Stomach (tissue), 9 donors: ENCODE measurements around the gene LRP10. TPM values are rescaled to one million over a fixed set of nuclear protein-coding genes. Genes with fewer than 3 reads are reported as not detected.
A peak's percentile ranks its signal among the peaks of the same experiment; 100 is the strongest.

ENCODE experiments used
- DNase-seq, 2 donors: peaks; one replicate each; pipeline versions ENCODE4 v3.0.0 to v3.0.0-alpha.2; 2013 to 2019
- H3K27ac ChIP-seq, 5 donors: fragments of 200-600 bp in 4 of 5; sonication (generic) in 4 of 5; one replicate each; pipeline ENCODE4 v1.5.1; 2013 to 2019; ENCODE audit warnings: mild to moderate bottlenecking in 1 of 5, moderate library complexity in 1 of 5
- H3K27me3 ChIP-seq, 3 donors: fragments of 200-600 bp; sonication (generic); one replicate each; pipeline ENCODE4 v1.5.1; 2017 to 2019; ENCODE audit warnings: mixed run types in 1 of 3
- H3K36me3 ChIP-seq, 4 donors: fragments of 200-600 bp; sonication (generic); 1 replicate in 3 of 4; 2 replicates in 1 of 4; pipeline ENCODE4 v1.5.1; 2016 to 2019
- H3K4me1 ChIP-seq, 4 donors: fragments of 200-600 bp; sonication (generic); one replicate each; pipeline ENCODE4 v1.5.1; 2016 to 2019
- H3K4me3 ChIP-seq, 4 donors: fragments of 200-600 bp; sonication (generic) in 3 of 4; one replicate each; pipeline ENCODE4 v1.5.1; 2016 to 2019; ENCODE audit warnings: mild to moderate bottlenecking in 1 of 4
- H3K9me3 ChIP-seq, 4 donors: fragments of 200-600 bp; sonication (generic); one replicate each; pipeline ENCODE4 v1.5.1; 2016 to 2019
- EP300 ChIP-seq: sonication (generic); formaldehyde crosslinking; IDR thresholded peaks from one replicate; pipeline ENCODE4 v1.6.1; 2017; ENCODE audit warnings: antibody characterized with exemption
- POLR2A ChIP-seq, 4 donors: fragments of 450-650 bp; IDR thresholded peaks; one replicate each; pipeline ENCODE4 v1.6.1; 2016; ENCODE audit warnings: antibody characterized with exemption in 4 of 4, control low read depth in 2 of 4, mild to moderate bottlenecking in 1 of 4, moderate library complexity in 1 of 4
- POLR2AphosphoS5 ChIP-seq, 3 donors: sonication (generic); formaldehyde crosslinking; IDR thresholded peaks; one replicate each; pipeline ENCODE4 v1.6.1; 2016; ENCODE audit warnings: antibody characterized with exemption in 3 of 3
- WGBS, 5 donors: extraction: QIAGEN DNeasy Blood & Tissue Kit in 3 of 5; methylation state at CpG; one replicate each; pipeline versions ENCODE4 v1.1.5 to v1.1.7; 2013 to 2018; 5-methylcytosine and 5-hydroxymethylcytosine counted together
- intact Hi-C: fragments of 100-400 bp; cut with DNase I; formaldehyde crosslinking; loops from one replicate; pipeline ENCODE4 v1.15.1; 2023; ENCODE audit warnings: low total_unique reads
- polyA plus RNA-seq, 3 donors: library from polyadenylated mRNA; stranded (reverse); fragments of 200-250 nt; gene quantifications; one replicate each; pipeline ENCODE4 v1.2.3, GENCODE V29; 2013
- total RNA-seq, 5 donors: library from RNA; depleted of rRNA; stranded (reverse); fragments of >200 nt; gene quantifications; one replicate each; pipeline versions ENCODE4 v1.1.0 to v1.2.3, GENCODE V29; 2014 to 2016
- TF ChIP-seq, protein P1 (sequence below), 7 experiments: fragments of 450-650 bp in 4 of 7; fragments of 200-600 bp in 3 of 7; sonication (generic) in 3 of 7; IDR thresholded peaks; one replicate each; pipeline ENCODE4 v1.5.1; 2016 to 2019; ENCODE audit warnings: antibody characterized with exemption in 7 of 7, control low read depth in 2 of 7, mild to moderate bottlenecking in 1 of 7
- donor health status: healthy with polysubstance abuse.
- donor health status: Bipolar disorder and iron deficiency.
- donor health status: healthy.

The LRP10 gene
- total and polyA plus RNA-seq, 8 donors: 25.1 to 277 (median 63.6) TPM

DNA sequence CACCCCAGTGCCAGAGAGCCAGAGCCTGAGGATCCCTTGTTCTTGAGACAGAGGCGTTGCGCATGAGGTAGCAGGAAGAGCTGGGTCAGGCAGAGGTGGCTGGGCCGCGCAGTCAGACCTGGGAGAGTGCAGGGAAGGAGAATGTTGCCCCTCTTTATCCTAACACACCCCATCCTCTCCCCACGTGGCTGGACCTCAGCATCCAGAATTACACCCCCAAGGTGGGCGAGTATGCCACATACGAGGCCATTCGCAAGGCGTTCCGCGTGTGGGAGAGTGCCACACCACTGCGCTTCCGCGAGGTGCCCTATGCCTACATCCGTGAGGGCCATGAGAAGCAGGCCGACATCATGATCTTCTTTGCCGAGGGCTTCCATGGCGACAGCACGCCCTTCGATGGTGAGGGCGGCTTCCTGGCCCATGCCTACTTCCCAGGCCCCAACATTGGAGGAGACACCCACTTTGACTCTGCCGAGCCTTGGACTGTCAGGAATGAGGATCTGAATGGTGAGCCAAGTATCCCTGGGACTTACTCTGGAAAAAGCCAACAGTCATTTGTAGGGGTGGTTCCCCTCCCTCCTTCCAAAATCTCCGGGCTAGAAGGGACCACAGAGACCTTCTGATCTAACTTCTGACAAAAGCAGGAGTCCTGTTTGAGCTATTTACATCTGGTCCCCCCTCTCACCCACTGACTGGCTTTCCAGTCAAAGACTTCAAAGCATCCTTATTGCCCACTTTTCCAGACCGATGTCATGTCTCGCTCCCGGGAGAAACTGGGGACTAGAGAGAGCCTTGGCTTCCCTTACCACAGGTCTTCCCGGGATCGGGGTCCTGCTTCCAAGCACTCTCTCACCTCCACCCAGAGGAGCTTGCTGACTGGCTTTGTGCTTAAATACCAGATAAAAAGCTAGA, 29.1 kb upstream of the LRP10 start:
- TF ChIP-seq EP300 (no peak), POLR2A (IDR thresholded peaks at IDR 0.05) (no peak), POLR2AphosphoS5 (IDR thresholded peaks at IDR 0.05) (no peak)
- TF ChIP-seq, protein P1, sequence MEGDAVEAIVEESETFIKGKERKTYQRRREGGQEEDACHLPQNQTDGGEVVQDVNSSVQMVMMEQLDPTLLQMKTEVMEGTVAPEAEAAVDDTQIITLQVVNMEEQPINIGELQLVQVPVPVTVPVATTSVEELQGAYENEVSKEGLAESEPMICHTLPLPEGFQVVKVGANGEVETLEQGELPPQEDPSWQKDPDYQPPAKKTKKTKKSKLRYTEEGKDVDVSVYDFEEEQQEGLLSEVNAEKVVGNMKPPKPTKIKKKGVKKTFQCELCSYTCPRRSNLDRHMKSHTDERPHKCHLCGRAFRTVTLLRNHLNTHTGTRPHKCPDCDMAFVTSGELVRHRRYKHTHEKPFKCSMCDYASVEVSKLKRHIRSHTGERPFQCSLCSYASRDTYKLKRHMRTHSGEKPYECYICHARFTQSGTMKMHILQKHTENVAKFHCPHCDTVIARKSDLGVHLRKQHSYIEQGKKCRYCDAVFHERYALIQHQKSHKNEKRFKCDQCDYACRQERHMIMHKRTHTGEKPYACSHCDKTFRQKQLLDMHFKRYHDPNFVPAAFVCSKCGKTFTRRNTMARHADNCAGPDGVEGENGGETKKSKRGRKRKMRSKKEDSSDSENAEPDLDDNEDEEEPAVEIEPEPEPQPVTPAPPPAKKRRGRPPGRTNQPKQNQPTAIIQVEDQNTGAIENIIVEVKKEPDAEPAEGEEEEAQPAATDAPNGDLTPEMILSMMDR (IDR thresholded peaks at IDR 0.05): no peak
- H3K4me1 ChIP-seq: peaks cover 32 to 85% (median 60%) of the 10 kb centered on the region in 4 donors
- intact Hi-C loops: loop anchor here (10.0 kb wide), 1 partner anchor 288 kb away; no protein-coding TSS in a partner anchor
- DNase-seq: no peak
- H3K27me3 ChIP-seq: no peaks in the 10 kb centered on the region
- peaks cover 61 to 66% (median 64%) of the 10 kb centered on the region in 4 donors for H3K36me3 ChIP-seq
- H3K9me3 ChIP-seq: no peaks in the 10 kb centered on the region
- WGBS, 5 donors: 87 to 92% (median 90%) methylated on average over 27 to 28 of the region's 28 CpGs
- no peak overlapping the region for H3K4me3 ChIP-seq
- peak overlapping the region in 3 of 5 donors; percentile 30 to 96 (median 90) for H3K27ac ChIP-seq

DNA sequence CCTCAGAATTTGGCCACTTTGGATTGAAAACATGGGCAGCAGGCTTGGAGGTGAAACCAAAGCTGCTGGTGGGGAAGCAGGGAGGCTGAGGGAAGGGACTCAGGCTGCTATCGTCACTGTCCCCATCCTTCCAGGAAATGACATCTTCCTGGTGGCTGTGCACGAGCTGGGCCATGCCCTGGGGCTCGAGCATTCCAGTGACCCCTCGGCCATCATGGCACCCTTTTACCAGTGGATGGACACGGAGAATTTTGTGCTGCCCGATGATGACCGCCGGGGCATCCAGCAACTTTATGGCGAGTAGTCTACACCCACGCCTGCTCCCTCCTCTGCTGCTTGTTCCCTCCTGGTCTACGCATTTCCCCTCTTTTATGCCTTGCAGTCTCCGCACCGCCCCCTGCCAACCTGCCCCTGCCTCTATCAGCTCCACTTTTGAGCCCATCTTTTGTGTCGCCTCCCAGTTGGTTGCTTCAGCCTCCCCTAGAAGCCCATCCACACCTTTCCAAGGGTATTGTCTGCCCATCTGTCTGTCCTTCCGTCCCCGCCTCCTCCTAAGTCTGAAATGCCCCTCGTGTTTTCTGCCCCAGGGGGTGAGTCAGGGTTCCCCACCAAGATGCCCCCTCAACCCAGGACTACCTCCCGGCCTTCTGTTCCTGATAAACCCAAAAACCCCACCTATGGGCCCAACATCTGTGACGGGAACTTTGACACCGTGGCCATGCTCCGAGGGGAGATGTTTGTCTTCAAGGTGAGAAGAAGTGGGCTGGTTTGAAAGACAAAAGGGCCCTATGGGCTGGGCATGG, 28.2 kb upstream of the LRP10 start:
- no peaks in the 10 kb centered on the region for H3K27me3 ChIP-seq
- H3K27ac ChIP-seq: peak overlapping the region in 3 of 5 donors; percentile 30 to 96 (median 90)
- intact Hi-C loops: loop anchor here (10.0 kb wide), 1 partner anchor 289 kb away; no protein-coding TSS in a partner anchor
- no peak for TF ChIP-seq POLR2AphosphoS5 (IDR thresholded peaks at IDR 0.05)
- TF ChIP-seq, protein P1 (IDR thresholded peaks at IDR 0.05): no peak
- TF ChIP-seq EP300: no peak
- TF ChIP-seq POLR2A (IDR thresholded peaks at IDR 0.05): no peak
- H3K9me3 ChIP-seq: no peaks in the 10 kb centered on the region
- no peak for DNase-seq
- H3K4me1 ChIP-seq: peaks cover 40 to 85% (median 60%) of the 10 kb centered on the region in 4 donors
- 81 to 91% (median 87%) methylated on average over 21 of the region's 21 CpGs for WGBS, 5 donors
- H3K4me3 ChIP-seq: no peak overlapping the region
- H3K36me3 ChIP-seq: peaks cover 61 to 66% (median 64%) of the 10 kb centered on the region in 4 donors

DNA sequence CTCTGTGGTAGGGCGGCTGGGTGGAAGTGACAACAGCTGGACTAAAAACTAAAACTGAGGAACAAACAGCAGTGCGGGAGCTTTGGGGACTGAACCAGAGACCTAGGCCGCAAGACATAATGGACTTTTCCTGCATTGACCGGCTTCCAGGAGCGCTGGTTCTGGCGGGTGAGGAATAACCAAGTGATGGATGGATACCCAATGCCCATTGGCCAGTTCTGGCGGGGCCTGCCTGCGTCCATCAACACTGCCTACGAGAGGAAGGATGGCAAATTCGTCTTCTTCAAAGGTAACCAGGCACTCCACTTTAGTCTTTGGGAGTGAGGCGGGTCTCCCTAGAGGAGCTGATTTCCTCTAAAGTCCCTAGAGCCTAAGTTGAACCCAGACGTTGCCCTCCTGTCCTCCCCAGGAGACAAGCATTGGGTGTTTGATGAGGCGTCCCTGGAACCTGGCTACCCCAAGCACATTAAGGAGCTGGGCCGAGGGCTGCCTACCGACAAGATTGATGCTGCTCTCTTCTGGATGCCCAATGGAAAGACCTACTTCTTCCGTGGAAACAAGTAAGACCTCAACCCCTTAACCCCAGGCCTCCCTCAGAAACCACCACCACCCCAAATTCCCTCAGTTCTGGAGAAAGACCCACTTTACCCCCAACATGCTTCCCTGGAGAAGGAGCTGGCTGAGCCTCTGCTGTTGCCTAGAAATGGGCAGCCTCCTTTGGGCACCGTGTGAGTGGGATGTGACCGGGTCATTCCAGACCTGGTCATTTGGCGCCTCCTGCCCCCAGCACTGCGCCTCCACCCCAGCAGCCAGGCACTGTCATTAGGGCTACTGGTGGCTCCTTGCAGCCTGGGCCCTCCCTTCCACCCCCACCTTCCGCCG, 27.1 kb upstream of the LRP10 start:
- Histone ChIP-seq H3K9me3 (no peaks in the 10 kb centered on the region), H3K4me1 (peaks cover 40 to 85% (median 58%) of the 10 kb centered on the region in 4 donors), H3K36me3 (peaks cover 61 to 66% (median 64%) of the 10 kb centered on the region in 4 donors), H3K27me3 (no peaks in the 10 kb centered on the region), H3K27ac (peak overlapping the region in 3 of 5 donors; percentile 42 to 90 (median 52)), H3K4me3 (no peak overlapping the region)
- intact Hi-C loops: loop anchor here (10.0 kb wide), 1 partner anchor 290 kb away; no protein-coding TSS in a partner anchor
- no peak for TF ChIP-seq EP300
- TF ChIP-seq, protein P1 (IDR thresholded peaks at IDR 0.05): no peak
- TF ChIP-seq POLR2A (IDR thresholded peaks at IDR 0.05): no peak
- no peak for TF ChIP-seq POLR2AphosphoS5 (IDR thresholded peaks at IDR 0.05)
- 83 to 93% (median 88%) methylated on average over 21 to 22 of the region's 22 CpGs for WGBS, 5 donors
- no peak for DNase-seq
